HepG2 (cell line): ENCODE data around the gene ATP10D. TPM values are rescaled to one million over a fixed set of nuclear protein-coding genes. Genes with fewer than 3 reads are reported as not detected.
A peak's percentile ranks its signal among the peaks of the same experiment; 100 is the strongest.

Source experiments
- ATAC-seq: fragments of 200-7000 bp; cut with Tn5 transposase; 3 replicates; pipeline ENCODE4 v1.9.1; 2020; ENCODE audit warnings: mild to moderate bottlenecking, moderate library complexity
- BruUV-seq: library from RNA; stranded (reverse); fragments of 400-500 nt; replicated peaks from 2 replicates; lab custom pipeline; 2021; lab: Mats Ljungman, UMichigan
- CTCF ChIA-PET: fragments of 300-600 bp; formaldehyde crosslinking; extraction: SDS; loops from one replicate; lab custom pipeline; 2021; ENCODE audit warnings: low total read pairs, inconsistent platforms, low intra/inter-chr PET ratio; lab: Yijun Ruan, JAX
- POLR2A ChIA-PET: fragments of 350-600 bp; sonication (Branson Sonifier 250); formaldehyde crosslinking; loops from one replicate; lab custom pipeline; 2020; ENCODE audit warnings: antibody characterized with exemption, inconsistent platforms; lab: Yijun Ruan, JAX
- DNase-seq: peaks from one replicate; pipeline ENCODE4 v3.0.0-alpha.2; 2015; ENCODE audit warnings: low spot score
- FAIRE-seq: peaks from 3 replicates; lab custom pipeline; 2011; peaks lifted over from hg19 to GRCh38; lab: Jason Lieb, UNC
- H2AFZ ChIP-seq: one replicate; pipeline ENCODE4 v1.6.1; 2011; ENCODE audit warnings: low read length, inconsistent platforms
- H3K27ac ChIP-seq: fragments of 300-600 bp; 3 replicates; pipeline ENCODE4 v1.8.0; 2011; ENCODE audit warnings: mixed run types, mild to moderate bottlenecking, mixed read lengths, low read length, inconsistent platforms; ENCODE audit not compliant: insufficient read depth; ENCODE audit errors: extremely low read length
- H3K27me3 ChIP-seq, 2 experiments: fragments of 200-600 bp in 1 of 2; 2 replicates in 1 of 2; 3 replicates in 1 of 2; pipeline versions ENCODE4 v1.6.0 to v1.8.0; 2011; ENCODE audit warnings: low read length in 2 of 2, mild to moderate bottlenecking in 2 of 2, moderate library complexity in 2 of 2, inconsistent platforms in 1 of 2; ENCODE audit not compliant: insufficient read depth in 2 of 2, control insufficient read depth in 1 of 2
- H3K36me3 ChIP-seq, 2 experiments: fragments of 200-600 bp in 1 of 2; replicated peaks in 1 of 2; 2 replicates in 1 of 2; 3 replicates in 1 of 2; pipeline versions ENCODE4 v1.5.1 to v1.8.0; 2011; ENCODE audit warnings: low read length in 2 of 2, inconsistent platforms in 1 of 2; ENCODE audit not compliant: insufficient read depth in 2 of 2, control insufficient read depth in 1 of 2
- H3K4me1 ChIP-seq: 2 replicates; pipeline ENCODE4 v1.5.1; 2012; ENCODE audit warnings: low read length, inconsistent platforms; ENCODE audit not compliant: insufficient read depth
- H3K4me2 ChIP-seq: 2 replicates; pipeline ENCODE4 v1.6.0; 2011; ENCODE audit warnings: low read depth, low read length, inconsistent platforms
- H3K4me3 ChIP-seq, 3 experiments: fragments of 200-600 bp in 1 of 3; sonication (generic), shearing (Covaris generic) in 1 of 3; replicated peaks in 1 of 3; 2 replicates each; pipeline ENCODE4 v1.5.1; 2011 to 2016; ENCODE audit warnings: low read length in 3 of 3, inconsistent platforms in 2 of 3, low read depth in 2 of 3, mild to moderate bottlenecking in 2 of 3, control low read depth in 1 of 3, mixed read lengths in 1 of 3; ENCODE audit not compliant: insufficient read depth in 1 of 3
- H3K79me2 ChIP-seq: one replicate; pipeline ENCODE4 v1.6.1; 2011; ENCODE audit warnings: low read length, inconsistent platforms; ENCODE audit not compliant: insufficient read depth
- H3K9ac ChIP-seq: 2 replicates; pipeline ENCODE4 v1.6.0; 2011; ENCODE audit warnings: mild to moderate bottlenecking, low read depth, low read length, inconsistent platforms; ENCODE audit not compliant: insufficient read depth
- H3K9me3 ChIP-seq: 2 replicates; pipeline ENCODE4 v1.5.1; 2012; ENCODE audit warnings: mild to moderate bottlenecking, low read length
- H4K20me1 ChIP-seq: 2 replicates; pipeline ENCODE4 v1.6.0; 2011; ENCODE audit warnings: inconsistent platforms, mild to moderate bottlenecking, low read length, moderate library complexity; ENCODE audit not compliant: insufficient read depth
- ATF7 ChIP-seq, 2 experiments: fragments of 450-650 bp in 1 of 2; sonication (generic) in 1 of 2; formaldehyde crosslinking in 1 of 2; IDR thresholded peaks; 2 replicates each; pipeline versions ENCODE4 v1.4.0 to v1.6.1; 2016 to 2020; ENCODE audit warnings: antibody characterized with exemption in 1 of 2, mild to moderate bottlenecking in 1 of 2, missing genetic modification reagents in 1 of 2
- E2F2 ChIP-seq: sonication (generic); formaldehyde crosslinking; IDR thresholded peaks from 2 replicates; pipeline ENCODE4 v1.4.0; 2020; ENCODE audit warnings: missing genetic modification reagents, borderline replicate concordance
- MATR3 ChIP-seq: sonication (generic); formaldehyde crosslinking; IDR thresholded peaks from 2 replicates; pipeline ENCODE4 v1.4.0; 2020; ENCODE audit warnings: missing genetic modification reagents
- NRL ChIP-seq: sonication (generic); formaldehyde crosslinking; IDR thresholded peaks from 2 replicates; pipeline ENCODE4 v1.5.0; 2020; ENCODE audit warnings: missing genetic modification reagents, mild to moderate bottlenecking, moderate library complexity, borderline replicate concordance
- ZEB1 ChIP-seq: IDR thresholded peaks from 2 replicates; pipeline ENCODE4 v1.6.1; 2012; ENCODE audit warnings: mild to moderate bottlenecking, low read depth, inconsistent platforms; ENCODE audit not compliant: insufficient replicate concordance
- WGBS: methylation state at CpG from one replicate; pipeline ENCODE4 v1.1.6; 2017; ENCODE audit warnings: low lambda C conversion rate; 5-methylcytosine and 5-hydroxymethylcytosine counted together
- in situ Hi-C: cut with HindIII; loops from 2 replicates; pipeline ENCODE4 v1.10.0; 2017; ENCODE audit warnings: low pct_unique_long_range_greater_than_20kb; ENCODE audit not compliant: extremely low pct_ligation_motif_present
- intact Hi-C: fragments of 100-400 bp; cut with micrococcal nuclease; formaldehyde crosslinking; loops from one replicate; pipeline ENCODE4 v1.10.0; 2022; ENCODE audit not compliant: unreplicated experiment
- polyA plus RNA-seq, 8 experiments: library from polyadenylated mRNA; depleted of rRNA in 3 of 8; stranded (reverse) in 7 of 8; unstranded in 1 of 8; fragments of >200 nt; fragmentation: Illumina TruSeq in 4 of 8; extraction: Trizol in 4 of 8; gene quantifications; 2 replicates each; pipeline versions ENCODE4 v1.2.1 to v1.2.3, GENCODE V29; 2011 to 2016; ENCODE audit warnings: low read depth in 4 of 8, missing spikeins in 1 of 8, mixed read lengths in 1 of 8; ENCODE audit not compliant: insufficient read depth in 1 of 8
- total RNA-seq, 5 experiments: library from RNA; depleted of rRNA; stranded (reverse); fragments of >200 nt; fragmentation: Illumina TruSeq; extraction: Trizol; gene quantifications; 2 replicates each; pipeline ENCODE4 v1.2.3, GENCODE V29; 2016; ENCODE audit warnings: low read depth in 1 of 5

Gene ATP10D
- total and polyA plus RNA-seq, 2 of the 13 experiments (the other 11 are each of a cell fraction or from before 2014, with no cell fraction given) = 2.2 to 9.8 TPM

- Histone ChIP-seq H3K27me3 (no peaks in the 10 kb centered on the region), H3K4me2 (no peak overlapping the region), H4K20me1 (no peaks in the 10 kb centered on the region), H3K9me3 (no peaks in the 10 kb centered on the region), H3K27ac (no peak overlapping the region), H3K4me1 (no peaks in the 10 kb centered on the region), H3K79me2 (no peaks in the 10 kb centered on the region), H3K9ac (no peak overlapping the region), H3K4me3 (no peak overlapping the region), H2AFZ (no peak overlapping the region), H3K36me3 (no peaks in the 10 kb centered on the region)
- POLR2A ChIA-PET = no interaction called here
- DNase-seq (no peak), ATAC-seq (no peak), FAIRE-seq (no peak)
- intact Hi-C loops (no loop called here), in situ Hi-C loops (no loop called here)
- TF ChIP-seq E2F2 (CRISPR knock-in tag) (no peak), NRL (CRISPR knock-in tag) (no peak), MATR3 (no peak)
- WGBS = 0% methylated on average over 1 of the region's 1 CpG
- CTCF ChIA-PET = no interaction called here
- BruUV-seq = no TSS peak
Measured at GRCh38 chr4:47536966-47537365, 51.9 kb downstream of the ATP10D start.

- no TSS peak for BruUV-seq
- ATAC-seq = no peak
- no peak overlapping the region for H3K27ac ChIP-seq
- in situ Hi-C loops (no loop called here), intact Hi-C loops (no loop called here)
- no peaks in the 10 kb centered on the region for H3K79me2 ChIP-seq
- H3K4me2 ChIP-seq = no peak overlapping the region
- no peak overlapping the region for H3K4me3 ChIP-seq
- H2AFZ ChIP-seq = no peak overlapping the region
- ChIA-PET CTCF (no interaction called here), POLR2A (no interaction called here)
- no peak for FAIRE-seq
- no peaks in the 10 kb centered on the region for H3K27me3 ChIP-seq
- DNase-seq = no peak
- WGBS = 41% methylated on average over 2 of the region's 3 CpGs
- no peaks in the 10 kb centered on the region for H3K36me3 ChIP-seq
- H3K4me1 ChIP-seq = no peaks in the 10 kb centered on the region
- H3K9me3 ChIP-seq = no peaks in the 10 kb centered on the region
- no peak overlapping the region for H3K9ac ChIP-seq
- TF ChIP-seq ATF7 (IDR thresholded peaks at IDR 0.05) (peak; percentile 73), ATF7 (CRISPR knock-in tag; IDR thresholded peaks at IDR 0.05) (no peak), ZEB1 (no peak)
- H4K20me1 ChIP-seq = no peaks in the 10 kb centered on the region
Measured at GRCh38 chr4:47538111-47538824, 53.2 kb downstream of the ATP10D start.
